GM12878 (cell line): Measurements from ENCODE around the gene TMTC3. TPM values are rescaled to one million over a fixed set of nuclear protein-coding genes. Genes with fewer than 3 reads are reported as not detected.

Experiments
- ATAC-seq: fragments of 200-7000 bp; cut with Tn5 transposase; 3 replicates; pipeline ENCODE4 v1.9.1; 2020; ENCODE audit warnings: mild to moderate bottlenecking, moderate library complexity
- BruUV-seq: library from RNA; stranded (reverse); fragments of 400-500 nt; replicated peaks from 2 replicates; lab custom pipeline; 2021; lab: Mats Ljungman, UMichigan
- CTCF ChIA-PET: fragments of 300-600 bp; sonication (Branson Sonifier 250); formaldehyde crosslinking; extraction: SDS; loops from one replicate; lab custom pipeline; 2021; ENCODE audit warnings: inconsistent platforms; lab: Yijun Ruan, JAX
- POLR2A ChIA-PET: fragments of 350-600 bp; formaldehyde crosslinking; extraction: SDS; loops from one replicate; lab custom pipeline; 2021; ENCODE audit warnings: inconsistent platforms; lab: Charles Lee
- RAD21 ChIA-PET: fragments of 300-600 bp; sonication (Branson Sonifier 250); formaldehyde crosslinking; loops from one replicate; lab custom pipeline; 2023; ENCODE audit warnings: antibody characterized with exemption; ENCODE audit not compliant: unreplicated experiment; lab: Charles Lee
- SMC1A ChIA-PET: fragments of 300-600 bp; sonication (Branson Sonifier 250); formaldehyde crosslinking; loops from one replicate; lab custom pipeline; 2023; ENCODE audit not compliant: unreplicated experiment, uncharacterized antibody; lab: Charles Lee
- DNase-seq: peaks from one replicate; pipeline ENCODE4 v3.0.0-alpha.2; 2011; ENCODE audit warnings: low read depth, low spot score
- FAIRE-seq: peaks from 3 replicates; lab custom pipeline; 2011; peaks lifted over from hg19 to GRCh38; lab: Jason Lieb, UNC
- H2AFZ ChIP-seq: 2 replicates; pipeline ENCODE4 v1.6.0; 2011; ENCODE audit warnings: low read depth, low read length, control low read depth; ENCODE audit not compliant: control insufficient read depth
- H3K27ac ChIP-seq: 2 replicates; pipeline ENCODE4 v1.5.1; 2011; ENCODE audit warnings: control low read depth; ENCODE audit not compliant: control insufficient read depth, insufficient read depth
- H3K27me3 ChIP-seq, 2 experiments: replicated peaks in 1 of 2; 2 replicates each; pipeline versions ENCODE4 v1.6.0 to v1.6.1; 2011; ENCODE audit warnings: low read length in 1 of 2; ENCODE audit not compliant: control insufficient read depth in 2 of 2, insufficient read depth in 2 of 2
- H3K36me3 ChIP-seq, 2 experiments: 2 replicates each; pipeline ENCODE4 v1.5.1; 2011; ENCODE audit warnings: low read length in 1 of 2; ENCODE audit not compliant: control insufficient read depth in 2 of 2, insufficient read depth in 2 of 2
- H3K4me1 ChIP-seq: 2 replicates; pipeline ENCODE4 v1.6.1; 2011; ENCODE audit warnings: mild to moderate bottlenecking, low read length, moderate library complexity, mixed read lengths; ENCODE audit not compliant: control insufficient read depth, insufficient read depth
- H3K4me2 ChIP-seq: 2 replicates; pipeline ENCODE4 v1.6.0; 2011; ENCODE audit warnings: control low read depth; ENCODE audit not compliant: control insufficient read depth, insufficient read depth
- H3K4me3 ChIP-seq: fragments of 200-600 bp; sonication (generic); 2 replicates; pipeline ENCODE4 v1.5.1; 2016
- H3K79me2 ChIP-seq: 2 replicates; pipeline ENCODE4 v1.6.0; 2011; ENCODE audit warnings: low read length; ENCODE audit not compliant: control insufficient read depth, insufficient read depth
- H3K9ac ChIP-seq: 2 replicates; pipeline ENCODE4 v1.8.0; 2011; ENCODE audit warnings: low read length, control low read depth, mixed read lengths; ENCODE audit not compliant: control insufficient read depth, insufficient read depth
- H3K9me3 ChIP-seq: replicated peaks from 3 replicates; pipeline ENCODE4 v1.5.1; 2011; ENCODE audit warnings: mild to moderate bottlenecking, low read length; ENCODE audit not compliant: control insufficient read depth, insufficient read depth
- H4K20me1 ChIP-seq: 2 replicates; pipeline ENCODE4 v1.6.0; 2011; ENCODE audit not compliant: control insufficient read depth, insufficient read depth
- CREB1 ChIP-seq: IDR thresholded peaks from 2 replicates; pipeline ENCODE4 v1.6.1; 2012; ENCODE audit warnings: low read depth, mild to moderate bottlenecking, inconsistent platforms
- HDAC6 ChIP-seq: fragments of 200-600 bp; sonication (generic); IDR thresholded peaks from one replicate; pipeline ENCODE4 v1.8.0; 2017; ENCODE audit warnings: antibody characterized with exemption; ENCODE audit not compliant: unreplicated experiment
- IKZF1 ChIP-seq: fragments of 450-650 bp; conservative IDR thresholded peaks from 2 replicates; pipeline ENCODE4 v1.6.1; 2017; ENCODE audit warnings: antibody characterized with exemption, mild to moderate bottlenecking
- IKZF2 ChIP-seq, 2 experiments: fragments of 450-650 bp; IDR thresholded peaks; 2 replicates each; pipeline ENCODE4 v1.6.1; 2017; ENCODE audit warnings: mild to moderate bottlenecking in 2 of 2, moderate library complexity in 2 of 2
- NFYA ChIP-seq: IDR thresholded peaks from 2 replicates; pipeline ENCODE4 v1.6.1; 2011; ENCODE audit warnings: low read depth, mild to moderate bottlenecking, low read length, improper control_type of control experiment, borderline replicate concordance
- POU2F2 ChIP-seq: IDR thresholded peaks from 3 replicates; pipeline ENCODE4 v1.6.1; 2011; ENCODE audit warnings: low read depth, mild to moderate bottlenecking, low read length, borderline replicate concordance
- SIN3A ChIP-seq: IDR thresholded peaks from 2 replicates; pipeline ENCODE4 v1.6.1; 2012; ENCODE audit warnings: low read depth, low read length, improper control_type of control experiment
- SREBF1 ChIP-seq: IDR thresholded peaks from 2 replicates; pipeline ENCODE4 v1.6.1; 2012; ENCODE audit warnings: mild to moderate bottlenecking, low read length
- SREBF2 ChIP-seq: IDR thresholded peaks from 2 replicates; pipeline ENCODE4 v1.6.1; 2012; ENCODE audit warnings: mild to moderate bottlenecking, low read length
- SUPT20H ChIP-seq: IDR thresholded peaks from 2 replicates; pipeline ENCODE4 v1.6.1; 2011; ENCODE audit warnings: low read depth, mild to moderate bottlenecking, low read length, moderate library complexity, borderline replicate concordance; ENCODE audit not compliant: control insufficient read depth
- WRNIP1 ChIP-seq: IDR thresholded peaks from 2 replicates; pipeline ENCODE4 v1.6.1; 2011; ENCODE audit warnings: low read depth, low read length, improper control_type of control experiment, borderline replicate concordance
- ZNF384 ChIP-seq: IDR thresholded peaks from 2 replicates; pipeline ENCODE4 v1.6.1; 2012; ENCODE audit warnings: low read depth, mild to moderate bottlenecking, low read length, improper control_type of control experiment, borderline replicate concordance
- in situ Hi-C: fragments of 300-500 bp; cut with MboI; formaldehyde crosslinking; loops from 9 replicates; pipeline ENCODE4 v1.14.3; 2018; ENCODE audit warnings: mixed read lengths
- intact Hi-C: fragments of 100-400 bp; cut with micrococcal nuclease; formaldehyde crosslinking; loops from one replicate; pipeline ENCODE4 v1.14.2; 2022; ENCODE audit not compliant: unreplicated experiment
- polyA plus RNA-seq, 11 experiments: library from polyadenylated mRNA; depleted of rRNA in 4 of 11; unstranded in 6 of 11; stranded (reverse) in 5 of 11; fragments of >200 nt; fragmentation: Nextera tagmentation in 4 of 11; fragmentation: Illumina TruSeq in 1 of 11; extraction: Ambion mirVana in 4 of 11; extraction: Trizol in 1 of 11; gene quantifications; 1 replicate in 1 of 11; 2 replicates in 10 of 11; pipeline versions ENCODE4 v1.2.1 to v1.2.3, GENCODE V29; 2011 to 2016; ENCODE audit warnings: inconsistent platforms in 2 of 11, missing spikeins in 2 of 11, low read depth in 1 of 11
- total RNA-seq, 4 experiments: library from RNA; depleted of rRNA in 3 of 4; stranded (reverse); fragments of >200 nt in 3 of 4; fragmentation: Illumina TruSeq in 1 of 4; extraction: Trizol in 1 of 4; gene quantifications; 2 replicates each; pipeline versions ENCODE4 v1.2.1 to v1.2.3, GENCODE V29; 2013 to 2021
- TF ChIP-seq, protein P1 (sequence below): fragments of 450-650 bp; IDR thresholded peaks from 2 replicates; pipeline ENCODE4 v1.6.1; 2017; ENCODE audit warnings: mild to moderate bottlenecking, moderate library complexity
- TF ChIP-seq, protein P2 (sequence below): fragments of 450-650 bp; IDR thresholded peaks from 2 replicates; pipeline ENCODE4 v1.6.1; 2016; ENCODE audit warnings: mild to moderate bottlenecking
- TF ChIP-seq, protein P3 (sequence below): fragments of 450-650 bp; IDR thresholded peaks from 2 replicates; pipeline ENCODE4 v1.6.1; 2017; ENCODE audit warnings: mild to moderate bottlenecking

TMTC3 gene
- total and polyA plus RNA-seq, 10 of the 15 experiments (the other 5 are each of a cell fraction or from before 2014, with no cell fraction given), result 1.4 to 5.7 (median 3.5) TPM

DNA sequence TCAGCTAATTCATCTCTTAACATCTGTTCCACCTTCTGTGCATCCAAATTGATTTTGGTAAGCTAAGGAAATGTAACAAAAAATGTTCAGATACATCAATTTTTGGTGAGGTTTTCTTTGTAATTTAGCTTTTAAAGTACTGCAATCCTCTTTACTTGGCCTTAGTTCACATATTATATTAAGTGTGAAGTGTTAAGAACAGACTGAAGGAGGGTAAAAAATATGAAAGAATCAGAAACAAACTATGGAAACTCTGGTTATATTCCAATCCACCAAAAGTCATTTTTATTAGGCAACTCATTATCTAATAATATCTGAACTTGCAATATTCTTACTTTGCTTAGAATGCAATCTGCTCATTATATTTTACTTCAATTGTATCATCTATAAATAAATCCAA lies 49.3 kb upstream of the TMTC3 start:
- Histone ChIP-seq H3K36me3 (0 out of 4 replicates have a peak, but pooled peaks cover 0 to 2% of the 10 kb centered on the region in 2 experiments), H3K4me3 (no peak overlapping the region), H3K4me2 (no peak overlapping the region), H3K27me3 (no peaks in the 10 kb centered on the region), H3K79me2 (no peaks in the 10 kb centered on the region), H3K4me1 (no peaks in the 10 kb centered on the region), H3K27ac (no peak overlapping the region), H2AFZ (no peak overlapping the region), H3K9me3 (no peaks in the 10 kb centered on the region), H4K20me1 (no peaks in the 10 kb centered on the region), H3K9ac (no peak overlapping the region)
- ATAC-seq (no peak), FAIRE-seq (no peak), DNase-seq (no peak)
- RAD21 ChIA-PET, result no interaction called here
- in situ Hi-C loops, result no loop called here
- intact Hi-C loops, result no loop called here
- CTCF ChIA-PET, result no interaction called here
- no TSS peak for BruUV-seq
- SMC1A ChIA-PET, result no interaction called here
- POLR2A ChIA-PET, result no interaction called here
- TF ChIP-seq NFYA (no peak), SREBF1 (no peak), IKZF1 (no peak), SREBF2 (no peak), ZNF384 (no peak), IKZF2 (IDR thresholded peaks at IDR 0.05) (no peak), HDAC6 (no peak), POU2F2 (no peak), CREB1 (no peak), WRNIP1 (no peak), SIN3A (no peak), SUPT20H (no peak)
- TF ChIP-seq, protein P1, sequence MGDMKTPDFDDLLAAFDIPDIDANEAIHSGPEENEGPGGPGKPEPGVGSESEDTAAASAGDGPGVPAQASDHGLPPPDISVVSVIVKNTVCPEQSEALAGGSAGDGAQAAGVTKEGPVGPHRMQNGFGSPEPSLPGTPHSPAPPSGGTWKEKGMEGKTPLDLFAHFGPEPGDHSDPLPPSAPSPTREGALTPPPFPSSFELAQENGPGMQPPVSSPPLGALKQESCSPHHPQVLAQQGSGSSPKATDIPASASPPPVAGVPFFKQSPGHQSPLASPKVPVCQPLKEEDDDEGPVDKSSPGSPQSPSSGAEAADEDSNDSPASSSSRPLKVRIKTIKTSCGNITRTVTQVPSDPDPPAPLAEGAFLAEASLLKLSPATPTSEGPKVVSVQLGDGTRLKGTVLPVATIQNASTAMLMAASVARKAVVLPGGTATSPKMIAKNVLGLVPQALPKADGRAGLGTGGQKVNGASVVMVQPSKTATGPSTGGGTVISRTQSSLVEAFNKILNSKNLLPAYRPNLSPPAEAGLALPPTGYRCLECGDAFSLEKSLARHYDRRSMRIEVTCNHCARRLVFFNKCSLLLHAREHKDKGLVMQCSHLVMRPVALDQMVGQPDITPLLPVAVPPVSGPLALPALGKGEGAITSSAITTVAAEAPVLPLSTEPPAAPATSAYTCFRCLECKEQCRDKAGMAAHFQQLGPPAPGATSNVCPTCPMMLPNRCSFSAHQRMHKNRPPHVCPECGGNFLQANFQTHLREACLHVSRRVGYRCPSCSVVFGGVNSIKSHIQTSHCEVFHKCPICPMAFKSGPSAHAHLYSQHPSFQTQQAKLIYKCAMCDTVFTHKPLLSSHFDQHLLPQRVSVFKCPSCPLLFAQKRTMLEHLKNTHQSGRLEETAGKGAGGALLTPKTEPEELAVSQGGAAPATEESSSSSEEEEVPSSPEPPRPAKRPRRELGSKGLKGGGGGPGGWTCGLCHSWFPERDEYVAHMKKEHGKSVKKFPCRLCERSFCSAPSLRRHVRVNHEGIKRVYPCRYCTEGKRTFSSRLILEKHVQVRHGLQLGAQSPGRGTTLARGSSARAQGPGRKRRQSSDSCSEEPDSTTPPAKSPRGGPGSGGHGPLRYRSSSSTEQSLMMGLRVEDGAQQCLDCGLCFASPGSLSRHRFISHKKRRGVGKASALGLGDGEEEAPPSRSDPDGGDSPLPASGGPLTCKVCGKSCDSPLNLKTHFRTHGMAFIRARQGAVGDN, result no peak
- TF ChIP-seq, protein P2, sequence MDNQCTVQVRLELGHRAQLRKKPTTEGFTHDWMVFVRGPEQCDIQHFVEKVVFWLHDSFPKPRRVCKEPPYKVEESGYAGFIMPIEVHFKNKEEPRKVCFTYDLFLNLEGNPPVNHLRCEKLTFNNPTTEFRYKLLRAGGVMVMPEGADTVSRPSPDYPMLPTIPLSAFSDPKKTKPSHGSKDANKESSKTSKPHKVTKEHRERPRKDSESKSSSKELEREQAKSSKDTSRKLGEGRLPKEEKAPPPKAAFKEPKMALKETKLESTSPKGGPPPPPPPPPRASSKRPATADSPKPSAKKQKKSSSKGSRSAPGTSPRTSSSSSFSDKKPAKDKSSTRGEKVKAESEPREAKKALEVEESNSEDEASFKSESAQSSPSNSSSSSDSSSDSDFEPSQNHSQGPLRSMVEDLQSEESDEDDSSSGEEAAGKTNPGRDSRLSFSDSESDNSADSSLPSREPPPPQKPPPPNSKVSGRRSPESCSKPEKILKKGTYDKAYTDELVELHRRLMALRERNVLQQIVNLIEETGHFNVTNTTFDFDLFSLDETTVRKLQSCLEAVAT, result no peak
- TF ChIP-seq, protein P3, sequence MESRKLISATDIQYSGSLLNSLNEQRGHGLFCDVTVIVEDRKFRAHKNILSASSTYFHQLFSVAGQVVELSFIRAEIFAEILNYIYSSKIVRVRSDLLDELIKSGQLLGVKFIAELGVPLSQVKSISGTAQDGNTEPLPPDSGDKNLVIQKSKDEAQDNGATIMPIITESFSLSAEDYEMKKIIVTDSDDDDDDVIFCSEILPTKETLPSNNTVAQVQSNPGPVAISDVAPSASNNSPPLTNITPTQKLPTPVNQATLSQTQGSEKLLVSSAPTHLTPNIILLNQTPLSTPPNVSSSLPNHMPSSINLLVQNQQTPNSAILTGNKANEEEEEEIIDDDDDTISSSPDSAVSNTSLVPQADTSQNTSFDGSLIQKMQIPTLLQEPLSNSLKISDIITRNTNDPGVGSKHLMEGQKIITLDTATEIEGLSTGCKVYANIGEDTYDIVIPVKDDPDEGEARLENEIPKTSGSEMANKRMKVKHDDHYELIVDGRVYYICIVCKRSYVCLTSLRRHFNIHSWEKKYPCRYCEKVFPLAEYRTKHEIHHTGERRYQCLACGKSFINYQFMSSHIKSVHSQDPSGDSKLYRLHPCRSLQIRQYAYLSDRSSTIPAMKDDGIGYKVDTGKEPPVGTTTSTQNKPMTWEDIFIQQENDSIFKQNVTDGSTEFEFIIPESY, result no peak
